GM23338 (cell line): ENCODE results near the gene CCNI. TPM values are rescaled to one million over a fixed set of nuclear protein-coding genes. Genes with fewer than 3 reads are reported as not detected.

Experiments used
- ATAC-seq: fragments of 200-7000 bp; cut with Tn5 transposase; 3 replicates; pipeline ENCODE4 v1.9.1; 2020
- DNase-seq: peaks from one replicate; pipeline ENCODE4 v3.0.0-alpha.2; 2015; ENCODE audit warnings: low spot score
- H2AFZ ChIP-seq: fragments of 200-600 bp; sonication (generic); 2 replicates; pipeline ENCODE4 v1.8.0; 2016; ENCODE audit warnings: antibody characterized with exemption, mild to moderate bottlenecking, moderate library complexity
- H3F3A ChIP-seq: fragments of 200-600 bp; sonication (generic); replicated peaks from 2 replicates; pipeline ENCODE4 v1.8.0; 2017; ENCODE audit warnings: antibody characterized with exemption, mixed run types, low read depth
- H3K27ac ChIP-seq: fragments of 200-600 bp; sonication (generic); 2 replicates; pipeline ENCODE4 v1.6.1; 2016; ENCODE audit warnings: low read depth
- H3K27me3 ChIP-seq: fragments of 200-600 bp; sonication (generic); 2 replicates; pipeline ENCODE4 v1.8.0; 2016; ENCODE audit warnings: mild to moderate bottlenecking, mixed run types, moderate library complexity; ENCODE audit not compliant: insufficient read depth
- H3K36me3 ChIP-seq: fragments of 200-600 bp; sonication (generic); 2 replicates; pipeline ENCODE4 v1.8.0; 2016; ENCODE audit warnings: mild to moderate bottlenecking; ENCODE audit not compliant: insufficient read depth
- H3K4me1 ChIP-seq: fragments of 200-600 bp; sonication (generic); 2 replicates; pipeline ENCODE4 v1.8.0; 2016; ENCODE audit warnings: mild to moderate bottlenecking, moderate library complexity; ENCODE audit not compliant: insufficient read depth
- H3K4me2 ChIP-seq: fragments of 200-600 bp; sonication (generic); 2 replicates; pipeline ENCODE4 v1.7.1; 2017; ENCODE audit warnings: mixed run types
- H3K4me3 ChIP-seq: fragments of 200-600 bp; sonication (generic); 2 replicates; pipeline ENCODE4 v1.6.1; 2016; ENCODE audit warnings: mixed run types
- H3K79me2 ChIP-seq: fragments of 200-600 bp; sonication (generic); replicated peaks from 2 replicates; pipeline ENCODE4 v1.8.0; 2017; ENCODE audit warnings: mild to moderate bottlenecking; ENCODE audit not compliant: insufficient read depth
- H3K9me2 ChIP-seq: fragments of 200-600 bp; sonication (generic); 2 replicates; pipeline ENCODE4 v1.8.0; 2017; ENCODE audit not compliant: insufficient read depth
- H4K20me1 ChIP-seq: fragments of 200-600 bp; sonication (generic); replicated peaks from 2 replicates; pipeline ENCODE4 v1.8.0; 2017; ENCODE audit warnings: mild to moderate bottlenecking; ENCODE audit not compliant: insufficient read depth
- H3K27ac Mint-ChIP-seq: 2 replicates; pipeline ENCODE4 v1.8.0; 2020; ENCODE audit warnings: inconsistent platforms, mild to moderate bottlenecking, moderate library complexity, mixed read lengths
- H3K27me3 Mint-ChIP-seq: 3 replicates; pipeline ENCODE4 v1.8.0; 2022; ENCODE audit warnings: low read depth, mild to moderate bottlenecking, moderate library complexity, mixed read lengths, inconsistent platforms; ENCODE audit not compliant: insufficient read depth, poor library complexity
- H3K36me3 Mint-ChIP-seq: 3 replicates; pipeline ENCODE4 v1.8.0; 2021; ENCODE audit warnings: low read depth, mild to moderate bottlenecking, inconsistent platforms, moderate library complexity, mixed read lengths
- H3K4me1 Mint-ChIP-seq: 3 replicates; pipeline ENCODE4 v1.8.0; 2020; ENCODE audit warnings: mild to moderate bottlenecking, inconsistent platforms, mixed read lengths
- H3K4me3 Mint-ChIP-seq: 3 replicates; pipeline ENCODE4 v1.8.0; 2021; ENCODE audit warnings: moderate library complexity, mild to moderate bottlenecking, inconsistent platforms, mixed read lengths
- H3K9me3 Mint-ChIP-seq: 3 replicates; pipeline ENCODE4 v1.8.0; 2020; ENCODE audit warnings: moderate library complexity, mild to moderate bottlenecking, inconsistent platforms, mixed read lengths
- CREB1 ChIP-seq: fragments of 250-450 bp; sonication (Bioruptor Pico); IDR thresholded peaks from 2 replicates; pipeline ENCODE4 v1.5.0; 2020; ENCODE audit warnings: low read depth, mild to moderate bottlenecking, moderate library complexity
- EZH2 ChIP-seq: fragments of 200-600 bp; sonication (generic); IDR thresholded peaks from one replicate; pipeline ENCODE4 v1.8.0; 2017; ENCODE audit warnings: antibody characterized with exemption, mild to moderate bottlenecking, low read depth; ENCODE audit not compliant: unreplicated experiment
- EZH2phosphoT487 ChIP-seq: fragments of 200-600 bp; sonication (generic); IDR thresholded peaks from one replicate; pipeline ENCODE4 v1.8.1; 2018; ENCODE audit warnings: antibody characterized with exemption; ENCODE audit not compliant: unreplicated experiment
- POLR2AphosphoS5 ChIP-seq: IDR thresholded peaks from 2 replicates; pipeline ENCODE4 v1.6.1; 2016; ENCODE audit warnings: antibody characterized with exemption, low read depth
- polyA plus RNA-seq: library from polyadenylated mRNA; unstranded; fragments of >200 nt; fragmentation: Nextera tagmentation; extraction: Ambion mirVana; gene quantifications from 2 replicates; pipeline ENCODE4 v1.2.1, GENCODE V29; 2016
- total RNA-seq: library from RNA; depleted of rRNA; stranded (reverse); fragments of >200 nt; shearing (Covaris generic); gene quantifications from 2 replicates; pipeline ENCODE4 v1.2.3, GENCODE V29; 2014
- TF ChIP-seq, protein P1 (sequence below): IDR thresholded peaks from 2 replicates; pipeline ENCODE4 v1.6.1; 2016; ENCODE audit warnings: antibody characterized with exemption
- TF ChIP-seq, protein P2 (sequence below): fragments of 250-450 bp; sonication (Bioruptor Pico); IDR thresholded peaks from 2 replicates; pipeline ENCODE4 v1.5.0; 2020; ENCODE audit warnings: mild to moderate bottlenecking, moderate library complexity

The CCNI gene
- total and polyA plus RNA-seq, 2 experiments from 2014 or later: 207 to 248 TPM

DNA sequence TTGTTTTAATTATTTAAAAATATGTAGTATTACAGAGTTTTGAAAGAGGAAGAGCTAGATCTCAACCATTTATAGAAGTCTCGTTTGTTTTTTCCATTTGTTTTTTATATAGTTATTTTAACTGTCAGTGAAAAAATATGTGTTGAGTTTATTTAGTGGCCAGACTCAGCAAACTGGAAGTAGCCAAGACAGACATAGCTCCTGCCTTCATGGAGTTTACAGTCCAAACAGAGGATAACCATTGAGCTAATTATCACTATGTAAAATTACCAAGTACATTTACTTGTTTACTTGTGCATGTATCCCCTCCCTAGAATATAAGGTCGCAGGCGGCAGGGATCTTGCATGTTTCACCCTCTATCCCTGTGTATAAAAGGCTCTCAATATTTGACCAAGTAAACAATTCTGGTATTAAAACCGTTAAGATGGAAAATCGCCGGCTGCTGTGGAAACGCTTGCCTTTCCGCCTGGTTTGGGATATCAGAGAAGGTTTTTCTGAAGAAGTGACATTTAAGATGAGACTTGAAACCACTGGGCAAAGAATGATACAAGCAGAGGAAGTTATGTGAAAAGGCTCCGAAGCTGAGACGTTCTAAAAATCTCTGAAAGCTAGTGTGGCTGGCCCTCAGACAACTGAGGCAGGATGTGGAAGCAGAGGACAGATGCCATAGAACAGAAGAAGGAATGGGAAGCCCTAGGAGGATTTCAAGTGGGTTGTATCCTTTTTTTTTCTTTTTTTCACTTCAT, 1.3 kb upstream of the CCNI start:
- Histone ChIP-seq H3K27ac (peak overlapping the region; percentile 99), H4K20me1 (peaks cover 24% of the 10 kb centered on the region), H2AFZ (no peak overlapping the region), H3K4me3 (peak overlapping the region; percentile 92), H3K4me2 (peak overlapping the region; percentile 77), H3K4me1 (peaks cover 36% of the 10 kb centered on the region), H3K36me3 (no peaks in the 10 kb centered on the region), H3K9me2 (no peaks in the 10 kb centered on the region), H3K79me2 (peaks cover 30% of the 10 kb centered on the region), H3K27me3 (no peaks in the 10 kb centered on the region), H3F3A (no peaks in the 10 kb centered on the region)
- DNase-seq (no peak), ATAC-seq (no peak)
- Mint-ChIP-seq H3K9me3 (no peaks in the 10 kb centered on the region), H3K27me3 (peaks cover 7% of the 10 kb centered on the region), H3K4me1 (peaks cover 13% of the 10 kb centered on the region; the same call in 2 of the 3 replicates), H3K36me3 (no peaks in the 10 kb centered on the region), H3K4me3 (no peak overlapping the region; the same call in 1 of the 3 replicates), H3K27ac (peak overlapping the region; percentile 100; the same call in 1 of the 2 replicates)
- TF ChIP-seq POLR2AphosphoS5 (no peak), EZH2phosphoT487 (no peak), EZH2 (no peak)

- Mint-ChIP-seq H3K27me3 (peaks cover 7% of the 10 kb centered on the region), H3K36me3 (no peaks in the 10 kb centered on the region), H3K4me3 (no peak overlapping the region; the same call in 2 of the 3 replicates), H3K4me1 (peaks cover 5% of the 10 kb centered on the region; the same call in 2 of the 3 replicates), H3K27ac (peak overlapping the region; percentile 100), H3K9me3 (no peaks in the 10 kb centered on the region)
- Histone ChIP-seq H3K9me2 (no peaks in the 10 kb centered on the region), H3K4me3 (peak overlapping the region; percentile 92), H3K4me1 (peaks cover 32% of the 10 kb centered on the region), H2AFZ (no peak overlapping the region), H3K27ac (peak overlapping the region; percentile 99), H3F3A (no peaks in the 10 kb centered on the region), H3K27me3 (no peaks in the 10 kb centered on the region), H3K4me2 (peak overlapping the region; percentile 77), H3K36me3 (no peaks in the 10 kb centered on the region), H3K79me2 (peaks cover 48% of the 10 kb centered on the region), H4K20me1 (peaks cover 34% of the 10 kb centered on the region)
- ATAC-seq (peak; percentile 78), DNase-seq (peak; percentile 80)
- no peak for TF ChIP-seq POLR2AphosphoS5
These were observed 571 bp downstream of the CCNI start for GRCh38 chr4:77074981-77075855.

DNA sequence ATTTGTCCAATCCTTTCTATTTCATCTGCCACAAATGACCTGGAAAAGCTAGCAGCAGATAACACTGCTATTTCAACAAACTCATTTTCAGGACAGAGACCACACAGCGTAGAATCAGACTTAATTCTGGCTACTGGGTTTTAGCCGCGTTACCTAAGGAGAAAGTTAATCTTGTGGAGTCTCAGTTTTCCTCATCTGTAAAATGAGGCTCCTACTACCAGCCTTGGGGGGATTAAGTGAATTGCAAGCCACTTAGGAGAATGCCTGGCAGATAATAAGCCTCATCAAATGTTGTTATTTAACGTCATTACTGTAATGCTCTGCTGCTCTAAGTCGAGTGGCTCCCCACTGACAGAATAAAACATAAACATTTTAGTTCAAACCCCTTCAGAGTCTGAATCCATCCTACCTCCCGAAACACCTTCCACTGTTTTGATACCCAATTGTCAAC, 1.4 kb downstream of the CCNI start:
- no peak overlapping the region for H3K27ac Mint-ChIP-seq
- no peak overlapping the region for H3K4me3 Mint-ChIP-seq
- H3K79me2 ChIP-seq: peaks cover 56% of the 10 kb centered on the region
- peaks cover 34% of the 10 kb centered on the region for H4K20me1 ChIP-seq
- no peaks in the 10 kb centered on the region for H3K9me3 Mint-ChIP-seq
- H2AFZ ChIP-seq: no peak overlapping the region
- no peak for ATAC-seq
- no peaks in the 10 kb centered on the region for H3K36me3 Mint-ChIP-seq
- peaks cover 7% of the 10 kb centered on the region for H3K27me3 Mint-ChIP-seq
- H3K9me2 ChIP-seq: no peaks in the 10 kb centered on the region
- peak overlapping the region; percentile 92 for H3K4me3 ChIP-seq
- H3K27me3 ChIP-seq: no peaks in the 10 kb centered on the region
- H3K4me2 ChIP-seq: peak overlapping the region; percentile 77
- DNase-seq: no peak
- H3K4me1 Mint-ChIP-seq: peaks cover 8% of the 10 kb centered on the region; the same call in 2 of the 3 replicates
- H3K4me1 ChIP-seq: peaks cover 32% of the 10 kb centered on the region
- H3F3A ChIP-seq: no peaks in the 10 kb centered on the region
- H3K27ac ChIP-seq: no peak overlapping the region
- H3K36me3 ChIP-seq: no peaks in the 10 kb centered on the region
- TF ChIP-seq EZH2phosphoT487 (no peak), EZH2 (no peak), CREB1 (no peak)
- TF ChIP-seq, protein P1, sequence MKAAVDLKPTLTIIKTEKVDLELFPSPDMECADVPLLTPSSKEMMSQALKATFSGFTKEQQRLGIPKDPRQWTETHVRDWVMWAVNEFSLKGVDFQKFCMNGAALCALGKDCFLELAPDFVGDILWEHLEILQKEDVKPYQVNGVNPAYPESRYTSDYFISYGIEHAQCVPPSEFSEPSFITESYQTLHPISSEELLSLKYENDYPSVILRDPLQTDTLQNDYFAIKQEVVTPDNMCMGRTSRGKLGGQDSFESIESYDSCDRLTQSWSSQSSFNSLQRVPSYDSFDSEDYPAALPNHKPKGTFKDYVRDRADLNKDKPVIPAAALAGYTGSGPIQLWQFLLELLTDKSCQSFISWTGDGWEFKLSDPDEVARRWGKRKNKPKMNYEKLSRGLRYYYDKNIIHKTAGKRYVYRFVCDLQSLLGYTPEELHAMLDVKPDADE: no peak
- TF ChIP-seq, protein P2, sequence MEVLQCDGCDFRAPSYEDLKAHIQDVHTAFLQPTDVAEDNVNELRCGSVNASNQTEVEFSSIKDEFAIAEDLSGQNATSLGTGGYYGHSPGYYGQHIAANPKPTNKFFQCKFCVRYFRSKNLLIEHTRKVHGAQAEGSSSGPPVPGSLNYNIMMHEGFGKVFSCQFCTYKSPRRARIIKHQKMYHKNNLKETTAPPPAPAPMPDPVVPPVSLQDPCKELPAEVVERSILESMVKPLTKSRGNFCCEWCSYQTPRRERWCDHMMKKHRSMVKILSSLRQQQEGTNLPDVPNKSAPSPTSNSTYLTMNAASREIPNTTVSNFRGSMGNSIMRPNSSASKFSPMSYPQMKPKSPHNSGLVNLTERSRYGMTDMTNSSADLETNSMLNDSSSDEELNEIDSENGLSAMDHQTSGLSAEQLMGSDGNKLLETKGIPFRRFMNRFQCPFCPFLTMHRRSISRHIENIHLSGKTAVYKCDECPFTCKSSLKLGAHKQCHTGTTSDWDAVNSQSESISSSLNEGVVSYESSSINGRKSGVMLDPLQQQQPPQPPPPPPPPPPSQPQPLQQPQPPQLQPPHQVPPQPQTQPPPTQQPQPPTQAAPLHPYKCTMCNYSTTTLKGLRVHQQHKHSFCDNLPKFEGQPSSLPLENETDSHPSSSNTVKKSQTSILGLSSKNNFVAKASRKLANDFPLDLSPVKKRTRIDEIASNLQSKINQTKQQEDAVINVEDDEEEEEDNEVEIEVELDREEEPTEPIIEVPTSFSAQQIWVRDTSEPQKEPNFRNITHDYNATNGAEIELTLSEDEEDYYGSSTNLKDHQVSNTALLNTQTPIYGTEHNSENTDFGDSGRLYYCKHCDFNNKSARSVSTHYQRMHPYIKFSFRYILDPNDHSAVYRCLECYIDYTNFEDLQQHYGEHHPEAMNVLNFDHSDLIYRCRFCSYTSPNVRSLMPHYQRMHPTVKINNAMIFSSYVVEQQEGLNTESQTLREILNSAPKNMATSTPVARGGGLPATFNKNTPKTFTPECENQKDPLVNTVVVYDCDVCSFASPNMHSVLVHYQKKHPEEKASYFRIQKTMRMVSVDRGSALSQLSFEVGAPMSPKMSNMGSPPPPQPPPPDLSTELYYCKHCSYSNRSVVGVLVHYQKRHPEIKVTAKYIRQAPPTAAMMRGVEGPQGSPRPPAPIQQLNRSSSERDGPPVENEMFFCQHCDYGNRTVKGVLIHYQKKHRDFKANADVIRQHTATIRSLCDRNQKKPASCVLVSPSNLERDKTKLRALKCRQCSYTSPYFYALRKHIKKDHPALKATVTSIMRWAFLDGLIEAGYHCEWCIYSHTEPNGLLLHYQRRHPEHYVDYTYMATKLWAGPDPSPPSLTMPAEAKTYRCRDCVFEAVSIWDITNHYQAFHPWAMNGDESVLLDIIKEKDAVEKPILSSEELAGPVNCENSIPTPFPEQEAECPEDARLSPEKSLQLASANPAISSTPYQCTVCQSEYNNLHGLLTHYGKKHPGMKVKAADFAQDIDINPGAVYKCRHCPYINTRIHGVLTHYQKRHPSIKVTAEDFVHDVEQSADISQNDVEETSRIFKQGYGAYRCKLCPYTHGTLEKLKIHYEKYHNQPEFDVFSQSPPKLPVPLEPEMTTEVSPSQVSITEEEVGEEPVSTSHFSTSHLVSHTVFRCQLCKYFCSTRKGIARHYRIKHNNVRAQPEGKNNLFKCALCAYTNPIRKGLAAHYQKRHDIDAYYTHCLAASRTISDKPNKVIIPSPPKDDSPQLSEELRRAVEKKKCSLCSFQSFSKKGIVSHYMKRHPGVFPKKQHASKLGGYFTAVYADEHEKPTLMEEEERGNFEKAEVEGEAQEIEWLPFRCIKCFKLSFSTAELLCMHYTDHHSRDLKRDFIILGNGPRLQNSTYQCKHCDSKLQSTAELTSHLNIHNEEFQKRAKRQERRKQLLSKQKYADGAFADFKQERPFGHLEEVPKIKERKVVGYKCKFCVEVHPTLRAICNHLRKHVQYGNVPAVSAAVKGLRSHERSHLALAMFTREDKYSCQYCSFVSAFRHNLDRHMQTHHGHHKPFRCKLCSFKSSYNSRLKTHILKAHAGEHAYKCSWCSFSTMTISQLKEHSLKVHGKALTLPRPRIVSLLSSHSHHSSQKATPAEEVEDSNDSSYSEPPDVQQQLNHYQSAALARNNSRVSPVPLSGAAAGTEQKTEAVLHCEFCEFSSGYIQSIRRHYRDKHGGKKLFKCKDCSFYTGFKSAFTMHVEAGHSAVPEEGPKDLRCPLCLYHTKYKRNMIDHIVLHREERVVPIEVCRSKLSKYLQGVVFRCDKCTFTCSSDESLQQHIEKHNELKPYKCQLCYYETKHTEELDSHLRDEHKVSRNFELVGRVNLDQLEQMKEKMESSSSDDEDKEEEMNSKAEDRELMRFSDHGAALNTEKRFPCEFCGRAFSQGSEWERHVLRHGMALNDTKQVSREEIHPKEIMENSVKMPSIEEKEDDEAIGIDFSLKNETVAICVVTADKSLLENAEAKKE: no peak
